K562 (cell line): Measurements from ENCODE around the gene CENPU. TPM values are rescaled to one million over a fixed set of nuclear protein-coding genes. Genes with fewer than 3 reads are reported as not detected.

Experiments used
- CBFA2T3 ChIP-seq: fragments of 450-650 bp; IDR thresholded peaks from 2 replicates; pipeline ENCODE4 v1.6.1; 2017
- CBX1 ChIP-seq: sonication (generic); IDR thresholded peaks from 2 replicates; pipeline ENCODE4 v1.6.1; 2016; ENCODE audit warnings: antibody characterized with exemption, low read depth, mild to moderate bottlenecking
- CTCFL ChIP-seq: IDR thresholded peaks from 2 replicates; pipeline ENCODE4 v1.6.1; 2011; ENCODE audit warnings: borderline replicate concordance, low read depth, mild to moderate bottlenecking, moderate library complexity, low read length; ENCODE audit not compliant: insufficient read depth, poor library complexity, severe bottlenecking
- E2F6 ChIP-seq, 2 experiments: IDR thresholded peaks; 2 replicates each; pipeline ENCODE4 v1.6.1; 2011; ENCODE audit warnings: borderline replicate concordance in 1 of 2, control low read depth in 1 of 2, low read depth in 1 of 2, low read length in 1 of 2, mild to moderate bottlenecking in 1 of 2, mixed read lengths in 1 of 2, moderate library complexity in 1 of 2; ENCODE audit not compliant: insufficient read depth in 1 of 2, insufficient read length in 1 of 2, poor library complexity in 1 of 2, severe bottlenecking in 1 of 2; ENCODE audit errors: extremely low read depth in 1 of 2
- GABPA ChIP-seq: fragments of 200-800 bp; sonication (Bioruptor generic); conservative IDR thresholded peaks from 2 replicates; pipeline ENCODE4 v1.6.1; 2016; ENCODE audit warnings: low read depth, missing genetic modification characterization, missing compliant biosample characterization
- HCFC1 ChIP-seq: IDR thresholded peaks from 2 replicates; pipeline ENCODE4 v1.6.1; 2012; ENCODE audit warnings: low read depth, low read length, improper control_type of control experiment
- MYC ChIP-seq, 2 experiments: fragments of 250-450 bp in 1 of 2; sonication (Bioruptor Pico) in 1 of 2; IDR thresholded peaks; 2 replicates each; pipeline versions ENCODE4 v1.5.1 to v1.6.1; 2012 to 2021; ENCODE audit warnings: low read depth in 2 of 2, borderline replicate concordance in 1 of 2, improper control_type of control experiment in 1 of 2, low read length in 1 of 2, mild to moderate bottlenecking in 1 of 2, moderate library complexity in 1 of 2
- NFATC3 ChIP-seq: fragments of 450-650 bp; IDR thresholded peaks from 2 replicates; pipeline ENCODE4 v1.6.1; 2017; ENCODE audit warnings: mild to moderate bottlenecking
- PCBP1 ChIP-seq: fragments of 200-400 bp; formaldehyde crosslinking; IDR thresholded peaks from 2 replicates; pipeline ENCODE4 v1.6.1; 2018; ENCODE audit warnings: mild to moderate bottlenecking, low read depth, low read length; ENCODE audit not compliant: poor library complexity, severe bottlenecking
- RBFOX2 ChIP-seq: fragments of 200-400 bp; formaldehyde crosslinking; IDR thresholded peaks from 2 replicates; pipeline ENCODE4 v1.6.1; 2017; ENCODE audit warnings: low read depth, mild to moderate bottlenecking, low read length, moderate library complexity
- TARDBP ChIP-seq: fragments of 450-650 bp; IDR thresholded peaks from 2 replicates; pipeline ENCODE4 v1.6.1; 2016
- ZNF280A ChIP-seq: fragments of 450-650 bp; IDR thresholded peaks from 2 replicates; pipeline ENCODE4 v1.6.1; 2018; ENCODE audit warnings: mild to moderate bottlenecking, low read depth; ENCODE audit not compliant: partially characterized antibody
- ZNF41 ChIP-seq: fragments of 250-450 bp; sonication (Bioruptor Pico); conservative IDR thresholded peaks from 2 replicates; pipeline ENCODE4 v1.4.0; 2020; ENCODE audit warnings: mild to moderate bottlenecking
- polyA plus RNA-seq, 8 experiments: library from polyadenylated mRNA; depleted of rRNA in 4 of 8; stranded (reverse) in 5 of 8; unstranded in 3 of 8; fragments of >200 nt; fragmentation: Nextera tagmentation in 2 of 8; fragmentation: Illumina TruSeq in 1 of 8; extraction: Ambion mirVana in 2 of 8; extraction: Trizol in 1 of 8; gene quantifications; 2 replicates each; pipeline versions ENCODE4 v1.2.1 to v1.2.3, GENCODE V29; 2011 to 2014; ENCODE audit warnings: inconsistent platforms in 1 of 8, missing spikeins in 1 of 8
- total RNA-seq, 7 experiments: library from RNA; depleted of rRNA in 6 of 7; stranded (reverse); fragments of >200 nt in 6 of 7; fragmentation: Illumina TruSeq in 2 of 7; extraction: Trizol in 2 of 7; gene quantifications; 2 replicates each; pipeline versions ENCODE4 v1.2.1 to v1.2.3, GENCODE V29; 2011 to 2021; ENCODE audit warnings: low replicate concordance in 1 of 7
- TF ChIP-seq, protein P1 (sequence below): sonication (generic); formaldehyde crosslinking; IDR thresholded peaks from 2 replicates; pipeline ENCODE4 v1.8.0; 2022; ENCODE audit warnings: mild to moderate bottlenecking, missing genetic modification reagents
- TF ChIP-seq, protein P2 (sequence below): fragments of 200-800 bp; sonication (Bioruptor generic); IDR thresholded peaks from 2 replicates; pipeline ENCODE4 v1.6.1; 2017; ENCODE audit warnings: missing genetic modification characterization, missing compliant biosample characterization
- TF ChIP-seq, protein P3 (sequence below), 2 experiments: fragments of 450-650 bp in 1 of 2; sonication (generic) in 1 of 2; formaldehyde crosslinking; conservative IDR thresholded peaks; 2 replicates each; pipeline versions ENCODE4 v1.4.0 to v1.8.1; 2020 to 2022; ENCODE audit warnings: mild to moderate bottlenecking in 1 of 2, missing genetic modification reagents in 1 of 2

CENPU gene
- total and polyA plus RNA-seq, 9 of the 15 experiments (the other 6 are each of a cell fraction or from before 2014, with no cell fraction given) = 39.4 to 98.7 (median 84.3) TPM

DNA sequence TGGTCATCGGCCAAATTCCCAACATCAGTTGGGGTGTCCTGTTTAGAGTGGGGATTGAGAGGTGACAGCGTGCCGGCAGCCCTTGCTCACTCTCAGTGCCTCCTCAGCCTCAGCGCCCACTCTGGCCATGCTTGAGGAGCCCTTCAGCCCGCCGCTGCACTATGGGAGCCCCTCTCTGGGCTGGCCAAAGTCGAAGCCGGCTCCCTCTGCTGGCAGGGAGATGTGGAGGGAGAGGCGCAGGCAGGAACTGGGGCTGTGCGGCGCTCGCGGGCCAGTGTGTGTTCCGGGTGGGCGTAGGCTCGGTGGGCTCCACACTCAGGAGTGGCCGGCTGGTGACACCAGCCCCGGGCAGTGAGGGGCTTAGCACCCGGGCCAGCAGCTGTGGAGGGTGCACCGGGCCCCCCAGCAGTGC is 7.1 kb upstream of the CENPU start (continued):
- TF ChIP-seq CBX1 (peak; percentile 35; the same call in 1 of the 2 replicates), TARDBP (no peak), RBFOX2 (no peak), CBFA2T3 (no peak), ZNF280A (peak; percentile 54), E2F6 (IDR thresholded peaks at IDR 0.05; ENCODE audit: borderline replicate concordance in 1 of 2, extremely low read depth in 1 of 2, insufficient read depth in 1 of 2, insufficient read length in 1 of 2, low read depth in 1 of 2, low read length in 1 of 2, poor library complexity in 1 of 2, severe bottlenecking in 1 of 2) (no peak), HCFC1 (no peak), NFATC3 (no peak), PCBP1 (no peak), MYC (IDR thresholded peaks at IDR 0.05; ENCODE audit: low read depth, low read length) (no peak), MYC (CRISPR knock-in tag; IDR thresholded peaks at IDR 0.05; ENCODE audit: borderline replicate concordance, low read depth) (no peak), GABPA (tag) (no peak), ZNF41 (CRISPR knock-in tag) (no peak), CTCFL (no peak)
- TF ChIP-seq, protein P1, sequence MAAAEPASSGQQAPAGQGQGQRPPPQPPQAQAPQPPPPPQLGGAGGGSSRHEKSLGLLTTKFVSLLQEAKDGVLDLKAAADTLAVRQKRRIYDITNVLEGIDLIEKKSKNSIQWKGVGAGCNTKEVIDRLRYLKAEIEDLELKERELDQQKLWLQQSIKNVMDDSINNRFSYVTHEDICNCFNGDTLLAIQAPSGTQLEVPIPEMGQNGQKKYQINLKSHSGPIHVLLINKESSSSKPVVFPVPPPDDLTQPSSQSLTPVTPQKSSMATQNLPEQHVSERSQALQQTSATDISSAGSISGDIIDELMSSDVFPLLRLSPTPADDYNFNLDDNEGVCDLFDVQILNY = no peak
- TF ChIP-seq, protein P2, sequence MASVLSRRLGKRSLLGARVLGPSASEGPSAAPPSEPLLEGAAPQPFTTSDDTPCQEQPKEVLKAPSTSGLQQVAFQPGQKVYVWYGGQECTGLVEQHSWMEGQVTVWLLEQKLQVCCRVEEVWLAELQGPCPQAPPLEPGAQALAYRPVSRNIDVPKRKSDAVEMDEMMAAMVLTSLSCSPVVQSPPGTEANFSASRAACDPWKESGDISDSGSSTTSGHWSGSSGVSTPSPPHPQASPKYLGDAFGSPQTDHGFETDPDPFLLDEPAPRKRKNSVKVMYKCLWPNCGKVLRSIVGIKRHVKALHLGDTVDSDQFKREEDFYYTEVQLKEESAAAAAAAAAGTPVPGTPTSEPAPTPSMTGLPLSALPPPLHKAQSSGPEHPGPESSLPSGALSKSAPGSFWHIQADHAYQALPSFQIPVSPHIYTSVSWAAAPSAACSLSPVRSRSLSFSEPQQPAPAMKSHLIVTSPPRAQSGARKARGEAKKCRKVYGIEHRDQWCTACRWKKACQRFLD (CRISPR knock-in tag) = no peak
- TF ChIP-seq, protein P3, sequence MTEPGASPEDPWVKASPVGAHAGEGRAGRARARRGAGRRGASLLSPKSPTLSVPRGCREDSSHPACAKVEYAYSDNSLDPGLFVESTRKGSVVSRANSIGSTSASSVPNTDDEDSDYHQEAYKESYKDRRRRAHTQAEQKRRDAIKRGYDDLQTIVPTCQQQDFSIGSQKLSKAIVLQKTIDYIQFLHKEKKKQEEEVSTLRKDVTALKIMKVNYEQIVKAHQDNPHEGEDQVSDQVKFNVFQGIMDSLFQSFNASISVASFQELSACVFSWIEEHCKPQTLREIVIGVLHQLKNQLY (CRISPR knock-in tag; conservative IDR thresholded peaks at IDR 0.05) = no peak
